Ovary (tissue), 3 donors: ENCODE measurements around the gene ACTBL2.

ENCODE experiments used
- CTCF ChIP-seq, 3 donors: fragments of 450-650 bp in 2 of 3; fragments of 200-600 bp in 1 of 3; IDR thresholded peaks; one replicate each; pipeline versions ENCODE4 v1.5.1 to v1.8.0; 2016 to 2022; ENCODE audit warnings: antibody characterized with exemption in 3 of 3, mild to moderate bottlenecking in 1 of 3
- EP300 ChIP-seq: sonication (generic); formaldehyde crosslinking; IDR thresholded peaks from one replicate; pipeline ENCODE4 v1.6.1; 2017; ENCODE audit warnings: antibody characterized with exemption
- POLR2A ChIP-seq: fragments of 450-650 bp; IDR thresholded peaks from one replicate; pipeline ENCODE4 v1.6.1; 2017; ENCODE audit warnings: antibody characterized with exemption, mild to moderate bottlenecking, moderate library complexity
- donor health status: DM: no; HTN: no; CAD: no.

- no peak for TF ChIP-seq POLR2A
- TF ChIP-seq CTCF (IDR thresholded peaks at IDR 0.05), result no peak
- no peak for TF ChIP-seq EP300
Observed at GRCh38 chr5:57527870-57528269, 45.3 kb upstream of the ACTBL2 start.
